ENCODE results near the gene ZFYVE9.

GRCh38 chr1:52253421-52253820 is 111.5 kb downstream of the ZFYVE9 start:
- TF ChIP-seq CTCF (IDR thresholded peaks at IDR 0.05) (no peak), ZFX (IDR thresholded peaks at IDR 0.05; ENCODE audit: borderline replicate concordance) (no peak)

Measured in 22Rv1 (cell line).